DOHH2 (cell line): ENCODE measurements around the gene NAP1L4.

Source experiments
- H3F3A ChIP-seq: fragments of 200-600 bp; sonication (generic), shearing (Covaris generic); 2 replicates; pipeline ENCODE4 v1.6.0; 2016; ENCODE audit warnings: antibody characterized with exemption, mild to moderate bottlenecking; ENCODE audit not compliant: control insufficient read depth, insufficient read depth
- H3K27ac ChIP-seq: fragments of 200-600 bp; sonication (generic); 2 replicates; pipeline ENCODE4 v1.5.1; 2014; ENCODE audit warnings: low read depth, mild to moderate bottlenecking, low read length, moderate library complexity
- H3K27me3 ChIP-seq: fragments of 200-600 bp; sonication (generic); 2 replicates; pipeline ENCODE4 v1.6.1; 2014; ENCODE audit warnings: mild to moderate bottlenecking, low read length, mixed read lengths; ENCODE audit not compliant: control insufficient read depth
- H3K36me3 ChIP-seq: fragments of 200-600 bp; sonication (generic); 2 replicates; pipeline ENCODE4 v1.6.1; 2014; ENCODE audit warnings: mild to moderate bottlenecking, low read length, moderate library complexity, mixed read lengths; ENCODE audit not compliant: control insufficient read depth
- H3K4me1 ChIP-seq: fragments of 200-600 bp; sonication (generic); 2 replicates; pipeline ENCODE4 v1.6.1; 2014; ENCODE audit warnings: mild to moderate bottlenecking, low read length, mixed read lengths; ENCODE audit not compliant: control insufficient read depth
- H3K4me2 ChIP-seq: fragments of 200-600 bp; sonication (generic); 2 replicates; pipeline ENCODE4 v1.6.0; 2014; ENCODE audit warnings: mild to moderate bottlenecking, low read length, moderate library complexity
- H3K4me3 ChIP-seq: fragments of 200-600 bp; sonication (generic); 2 replicates; pipeline ENCODE4 v1.5.1; 2014; ENCODE audit warnings: mild to moderate bottlenecking, low read length, mixed read lengths
- H3K79me2 ChIP-seq: fragments of 200-600 bp; sonication (generic); 2 replicates; pipeline ENCODE4 v1.6.1; 2014; ENCODE audit warnings: mild to moderate bottlenecking, low read length, mixed read lengths; ENCODE audit not compliant: control insufficient read depth
- H3K9me2 ChIP-seq: fragments of 200-600 bp; sonication (generic); replicated peaks from 2 replicates; pipeline ENCODE4 v1.6.1; 2014; ENCODE audit warnings: mild to moderate bottlenecking, low read length, mixed read lengths; ENCODE audit not compliant: control insufficient read depth
- H3K9me3 ChIP-seq: fragments of 200-600 bp; sonication (generic); 2 replicates; pipeline ENCODE4 v1.6.1; 2014; ENCODE audit warnings: antibody characterized with exemption, low read length, mixed read lengths; ENCODE audit not compliant: control insufficient read depth, insufficient read depth
- H4K20me1 ChIP-seq: fragments of 200-600 bp; sonication (generic); 2 replicates; pipeline ENCODE4 v1.6.0; 2014; ENCODE audit warnings: low read depth, mild to moderate bottlenecking, antibody characterized with exemption, low read length, moderate library complexity; ENCODE audit not compliant: control insufficient read depth, insufficient read depth
- CTCF ChIP-seq: fragments of 200-600 bp; sonication (generic); IDR thresholded peaks from one replicate; pipeline ENCODE4 v1.5.1; 2014; ENCODE audit warnings: antibody characterized with exemption, mild to moderate bottlenecking, low read depth, low read length; ENCODE audit not compliant: poor library complexity, severe bottlenecking
- EZH2phosphoT487 ChIP-seq: fragments of 200-600 bp; sonication (generic); IDR thresholded peaks from 2 replicates; pipeline ENCODE4 v1.6.1; 2017; ENCODE audit warnings: borderline replicate concordance, mild to moderate bottlenecking, antibody characterized with exemption, low read length, moderate library complexity, mixed read lengths

Gene NAP1L4

GRCh38 chr11:2992234-2992996 lies at the start of gene NAP1L4:
NAP1L4 (minus strand) TSS chr11:2992329; CDS start chr11:2979220, 13,109 bp downstream.
- peaks cover 46% of the 10 kb centered on the region for H3K4me1 ChIP-seq
- H3K36me3 ChIP-seq = peaks cover 42% of the 10 kb centered on the region
- H3K4me2 ChIP-seq = peak within 1 kb of the TSS; percentile 90
- H3K27ac ChIP-seq = peak within 1 kb of the TSS; percentile 75
- H3K79me2 ChIP-seq = peaks cover 50% of the 10 kb centered on the region
- H3K27me3 ChIP-seq = no peaks in the 10 kb centered on the region
- no peaks in the 10 kb centered on the region for H3K9me3 ChIP-seq
- peak within 1 kb of the TSS; percentile 87 for H3K4me3 ChIP-seq
- H3F3A ChIP-seq = peaks cover 3% of the 10 kb centered on the region; the same call in 1 of the 2 replicates
- TF ChIP-seq EZH2phosphoT487 (no peak), CTCF (no peak)
- H3K9me2 ChIP-seq = no peaks in the 10 kb centered on the region
- H4K20me1 ChIP-seq = peaks cover 31% of the 10 kb centered on the region

- Histone ChIP-seq H3K36me3 (peaks cover 78% of the 10 kb centered on the region), H3K79me2 (peaks cover 42% of the 10 kb centered on the region), H3K9me3 (no peaks in the 10 kb centered on the region), H3K9me2 (no peaks in the 10 kb centered on the region), H3K4me2 (no peak overlapping the region), H3K4me1 (peaks cover 26% of the 10 kb centered on the region), H3K27ac (no peak overlapping the region), H4K20me1 (no peaks in the 10 kb centered on the region), H3K27me3 (no peaks in the 10 kb centered on the region), H3K4me3 (no peak overlapping the region), H3F3A (peaks cover 18% of the 10 kb centered on the region)
- no peak for TF ChIP-seq EZH2phosphoT487
- TF ChIP-seq CTCF = no peak
Measured at GRCh38 chr11:3040881-3041280, 48.8 kb upstream of the NAP1L4 start.

GRCh38 chr11:3037945-3038271 lies 45.8 kb upstream of the NAP1L4 start:
- H3K36me3 ChIP-seq = peaks cover 80% of the 10 kb centered on the region
- no peak overlapping the region for H3K27ac ChIP-seq
- H3K9me3 ChIP-seq = no peaks in the 10 kb centered on the region
- H3K9me2 ChIP-seq = no peaks in the 10 kb centered on the region
- no peak for TF ChIP-seq CTCF
- TF ChIP-seq EZH2phosphoT487 = no peak
- no peaks in the 10 kb centered on the region for H3K27me3 ChIP-seq
- H3K4me3 ChIP-seq = no peak overlapping the region
- H4K20me1 ChIP-seq = no peaks in the 10 kb centered on the region
- H3K4me2 ChIP-seq = no peak overlapping the region
- H3F3A ChIP-seq = peaks cover 35% of the 10 kb centered on the region
- peaks cover 51% of the 10 kb centered on the region for H3K4me1 ChIP-seq
- H3K79me2 ChIP-seq = peaks cover 15% of the 10 kb centered on the region
